ENCODE data around the gene TWF1. TPM values are rescaled to one million over a fixed set of nuclear protein-coding genes. Genes with fewer than 3 reads are reported as not detected.

TWF1 gene
- 34.0 TPM for total RNA-seq (2013)
- polyA plus RNA-seq (10 to 100 TPM in 2 of 3 donors, 1 to 10 TPM in 1; 9.9 to 20.7 (median 13.7) TPM), polyA minus RNA-seq (7.5 and 12.5 TPM in 2 replicates), total RNA-seq (26.7 to 62.5 (median 40.1) reads per million in 11 experiments)

DNA sequence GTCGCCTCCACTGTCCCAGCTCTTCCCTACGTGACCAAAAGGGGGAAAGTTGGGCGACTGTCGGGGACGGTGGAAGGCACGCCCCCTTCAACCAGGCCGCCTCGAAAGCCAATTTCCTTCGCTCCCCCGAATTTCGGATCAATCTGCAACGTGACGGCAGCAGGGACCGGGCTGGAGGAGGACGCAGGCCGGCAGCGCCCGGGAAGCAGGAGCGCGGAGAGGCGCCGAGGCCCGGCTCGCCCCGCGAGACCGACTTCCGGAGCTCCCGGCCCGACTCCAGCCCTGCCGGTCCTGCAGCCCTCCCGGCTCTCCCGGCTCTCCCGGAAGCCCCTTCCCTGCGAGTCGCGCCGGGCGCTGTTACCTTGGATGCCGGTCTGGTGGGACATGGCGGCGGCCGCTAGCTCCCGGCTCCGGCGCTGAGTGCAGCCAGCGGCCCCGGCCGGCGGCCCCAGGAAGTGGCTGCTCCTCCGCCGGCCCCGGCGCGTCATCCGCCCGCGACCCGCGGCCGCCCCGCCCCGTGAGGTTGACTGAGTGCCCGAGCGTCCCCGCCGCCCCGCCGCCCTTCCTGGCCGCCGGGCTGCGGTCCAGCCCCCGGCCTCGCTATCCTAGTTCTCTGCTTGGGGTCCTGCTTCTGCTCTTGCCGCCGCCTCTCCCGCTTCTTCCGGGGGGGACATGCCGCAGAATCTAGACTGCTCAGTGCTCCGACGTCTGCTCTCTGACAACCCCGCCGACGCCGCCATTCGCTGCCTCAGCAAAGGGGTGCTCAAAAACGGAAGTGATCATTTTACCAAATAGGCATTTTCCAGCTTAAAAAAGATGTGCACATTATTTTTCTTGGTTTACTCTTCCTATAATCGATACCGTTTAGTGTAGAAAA lies at the start of gene TWF1:
TWF1 (minus strand) TSS at position 458 of the 877 bp plus-strand sequence; CDS start at position 386, 72 bp downstream.
- Histone ChIP-seq H3K9ac (ENCODE audit: insufficient read depth, low read length, poor library complexity, severe bottlenecking) (peak within 1 kb of the TSS; percentile 94), H3K79me2 (ENCODE audit: insufficient read depth, low read length) (peaks cover 41% of the 10 kb centered on the region), H3K4me3 (replicated peaks in 1 of 3; ENCODE audit: low read depth in 2 of 3, low read length in 3 of 3) (peak within 1 kb of the TSS; percentile 73 to 91 (median 84)), H4K20me1 (ENCODE audit: insufficient read depth, low read length) (peaks cover 16% of the 10 kb centered on the region), H3K9me3 (replicated peaks in 1 of 2; ENCODE audit: control insufficient read depth in 1 of 2, insufficient read depth in 1 of 2, low read length in 2 of 2) (no peaks in the 10 kb centered on the region), H2AFZ (ENCODE audit: insufficient read depth, low read depth, low read length, poor library complexity, severe bottlenecking) (peak within 1 kb of the TSS; percentile 92), H3K36me3 (replicated peaks in 1 of 2; ENCODE audit: control insufficient read depth in 1 of 2, insufficient read depth in 2 of 2, low read length in 2 of 2) (peaks cover 24% of the 10 kb centered on the region in 2 donors), H3K27me3 (ENCODE audit: control insufficient read depth in 2 of 2, insufficient read depth in 2 of 2, low read length in 2 of 2) (peaks cover 4 to 6% of the 10 kb centered on the region in 2 donors), H3K4me2 (replicated peaks; ENCODE audit: extremely low read depth, low read length, poor library complexity, severe bottlenecking) (peak within 1 kb of the TSS; percentile 81), H3K4me1 (ENCODE audit: control insufficient read depth in 1 of 2, insufficient read depth in 2 of 2, low read length in 2 of 2) (peaks cover 19 to 38% of the 10 kb centered on the region in 2 donors), H3K27ac (ENCODE audit: low read depth in 1 of 2, low read length in 2 of 2) (peak within 1 kb of the TSS; percentile 94 to 97)
- Mint-ChIP-seq H3K27me3 (ENCODE audit: low read depth in 3 of 3) (peaks cover 3 to 6% (median 4%) of the 10 kb centered on the region in 3 donors), H3K4me1 (peaks cover 29% of the 10 kb centered on the region), H3K4me3 (peak within 1 kb of the TSS; percentile 99 to 100), H3K36me3 (peaks cover 11 to 15% of the 10 kb centered on the region in 2 donors), H3K9me3 (peaks cover 0 to 3% (median 0%) of the 10 kb centered on the region in 7 donors), H3K27ac (peak within 1 kb of the TSS; percentile 99 to 100 (median 100))
- intact Hi-C loops (cut with micrococcal nuclease): loop anchor here (2.0 to 5.0 kb wide), 2 partner anchors 47 to 49 kb away; partner anchors contain the start of genes IRAK4 (in 2 of the 2) and PUS7L (in 2 of the 2)
- TF ChIP-seq, protein P1, sequence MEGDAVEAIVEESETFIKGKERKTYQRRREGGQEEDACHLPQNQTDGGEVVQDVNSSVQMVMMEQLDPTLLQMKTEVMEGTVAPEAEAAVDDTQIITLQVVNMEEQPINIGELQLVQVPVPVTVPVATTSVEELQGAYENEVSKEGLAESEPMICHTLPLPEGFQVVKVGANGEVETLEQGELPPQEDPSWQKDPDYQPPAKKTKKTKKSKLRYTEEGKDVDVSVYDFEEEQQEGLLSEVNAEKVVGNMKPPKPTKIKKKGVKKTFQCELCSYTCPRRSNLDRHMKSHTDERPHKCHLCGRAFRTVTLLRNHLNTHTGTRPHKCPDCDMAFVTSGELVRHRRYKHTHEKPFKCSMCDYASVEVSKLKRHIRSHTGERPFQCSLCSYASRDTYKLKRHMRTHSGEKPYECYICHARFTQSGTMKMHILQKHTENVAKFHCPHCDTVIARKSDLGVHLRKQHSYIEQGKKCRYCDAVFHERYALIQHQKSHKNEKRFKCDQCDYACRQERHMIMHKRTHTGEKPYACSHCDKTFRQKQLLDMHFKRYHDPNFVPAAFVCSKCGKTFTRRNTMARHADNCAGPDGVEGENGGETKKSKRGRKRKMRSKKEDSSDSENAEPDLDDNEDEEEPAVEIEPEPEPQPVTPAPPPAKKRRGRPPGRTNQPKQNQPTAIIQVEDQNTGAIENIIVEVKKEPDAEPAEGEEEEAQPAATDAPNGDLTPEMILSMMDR (IDR thresholded peaks at IDR 0.05): peak; percentile 49
- peak; percentile 69 to 80 (median 77) for DNase-seq
- under 1% methylated on average over 86 of the region's 89 CpGs for WGBS (ENCODE audit: insufficient coverage)

DNA sequence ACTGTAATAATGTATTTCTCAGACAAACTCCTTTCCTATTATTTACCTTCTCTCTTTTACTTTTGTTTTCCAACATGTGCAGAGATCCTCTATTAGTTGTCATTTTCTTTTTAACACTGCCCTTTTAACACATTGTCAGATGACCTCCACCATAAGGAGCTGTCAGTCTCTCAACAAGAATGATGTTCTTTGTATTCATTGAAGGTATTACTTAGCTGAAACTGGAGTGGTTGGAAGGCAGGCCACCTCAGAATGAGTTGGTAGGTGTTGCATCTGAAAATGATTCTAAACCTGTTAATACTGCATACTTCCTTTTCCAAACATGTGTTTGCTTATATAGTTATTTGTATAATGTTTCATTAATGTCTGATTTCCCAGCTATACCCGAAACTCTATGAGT lies 46.6 kb upstream of the TWF1 start:
- H3K4me3 Mint-ChIP-seq: no peak overlapping the region

More for the DNA sequence above, 46.6 kb upstream of the TWF1 start:
- Histone ChIP-seq H3K4me1 (ENCODE audit: control insufficient read depth in 1 of 2, insufficient read depth in 2 of 2, low read length in 2 of 2) (no peaks in the 10 kb centered on the region), H3K36me3 (replicated peaks in 1 of 2; ENCODE audit: control insufficient read depth in 1 of 2, insufficient read depth in 2 of 2, low read length in 2 of 2) (no peaks in the 10 kb centered on the region), H4K20me1 (ENCODE audit: insufficient read depth, low read length) (no peaks in the 10 kb centered on the region), H3K27ac (ENCODE audit: low read depth in 1 of 2, low read length in 2 of 2) (no peak overlapping the region), H3K79me2 (ENCODE audit: insufficient read depth, low read length) (no peaks in the 10 kb centered on the region), H3K9ac (ENCODE audit: insufficient read depth, low read length, poor library complexity, severe bottlenecking) (no peak overlapping the region), H2AFZ (ENCODE audit: insufficient read depth, low read depth, low read length, poor library complexity, severe bottlenecking) (no peak overlapping the region), H3K27me3 (ENCODE audit: control insufficient read depth in 2 of 2, insufficient read depth in 2 of 2, low read length in 2 of 2) (no peaks in the 10 kb centered on the region), H3K4me3 (replicated peaks in 1 of 3; ENCODE audit: low read depth in 2 of 3, low read length in 3 of 3) (no peak overlapping the region), H3K4me2 (replicated peaks; ENCODE audit: extremely low read depth, low read length, poor library complexity, severe bottlenecking) (no peak overlapping the region), H3K9me3 (replicated peaks in 1 of 2; ENCODE audit: control insufficient read depth in 1 of 2, insufficient read depth in 1 of 2, low read length in 2 of 2) (peaks cover under 1 to 9% of the 10 kb centered on the region in 2 donors)
- H3K27me3 Mint-ChIP-seq (ENCODE audit: low read depth in 3 of 3): peaks cover 2 to 3% (median 3%) of the 10 kb centered on the region in 3 donors
- peaks cover 4 to 12% (median 8%) of the 10 kb centered on the region in 7 donors for H3K9me3 Mint-ChIP-seq
- no CpG with 5 or more reads among the region's 1 CpG for WGBS (ENCODE audit: insufficient coverage)
- H3K36me3 Mint-ChIP-seq: no peaks in the 10 kb centered on the region
- DNase-seq: no peak
- H3K27ac Mint-ChIP-seq: no peak overlapping the region
- H3K4me1 Mint-ChIP-seq: no peaks in the 10 kb centered on the region
- TF ChIP-seq, protein P1 (IDR thresholded peaks at IDR 0.05): no peak
- intact Hi-C loops (cut with micrococcal nuclease): no loop called here

All from CD14-positive monocyte (primary cell).